Tibial nerve (tissue), 4 donors: ENCODE results near the gene SLU7. TPM values are rescaled to one million over a fixed set of nuclear protein-coding genes. Genes with fewer than 3 reads are reported as not detected.
A peak's percentile ranks its signal among the peaks of the same experiment; 100 is the strongest.

Experiments used
- DNase-seq, 2 donors: peaks; one replicate each; pipeline ENCODE4 v3.0.0-alpha.2; 2019; ENCODE audit warnings: low spot score in 2 of 2
- H3K27ac ChIP-seq, 4 donors: fragments of 200-600 bp; sonication (generic) in 3 of 4; one replicate each; pipeline ENCODE4 v1.5.1; 2017 to 2019; ENCODE audit warnings: mild to moderate bottlenecking in 1 of 4
- H3K27me3 ChIP-seq, 2 donors: fragments of 200-600 bp; sonication (generic) in 1 of 2; one replicate each; pipeline versions ENCODE4 v1.5.1 to v1.6.0; 2017 to 2019
- H3K36me3 ChIP-seq, 3 donors: fragments of 200-600 bp; sonication (generic); one replicate each; pipeline ENCODE4 v1.5.1; 2018 to 2019
- H3K4me1 ChIP-seq, 4 donors: fragments of 200-600 bp; sonication (generic) in 3 of 4; one replicate each; pipeline ENCODE4 v1.5.1; 2017 to 2019
- H3K4me3 ChIP-seq, 4 donors: fragments of 200-600 bp; sonication (generic) in 3 of 4; one replicate each; pipeline ENCODE4 v1.5.1; 2017 to 2019; ENCODE audit warnings: mild to moderate bottlenecking in 1 of 4, moderate library complexity in 1 of 4
- H3K9me3 ChIP-seq, 4 donors: fragments of 200-600 bp; sonication (generic) in 3 of 4; one replicate each; pipeline ENCODE4 v1.5.1; 2017 to 2019
- CTCF ChIP-seq, 5 experiments: fragments of 200-600 bp in 3 of 5; fragments of 450-650 bp in 2 of 5; sonication (generic) in 3 of 5; IDR thresholded peaks; one replicate each; pipeline ENCODE4 v1.5.1; 2016 to 2019; ENCODE audit warnings: antibody characterized with exemption in 5 of 5, mild to moderate bottlenecking in 3 of 5, moderate library complexity in 2 of 5
- EP300 ChIP-seq, 2 donors: sonication (generic); formaldehyde crosslinking; IDR thresholded peaks; one replicate each; pipeline ENCODE4 v1.6.1; 2017; ENCODE audit warnings: antibody characterized with exemption in 2 of 2, mild to moderate bottlenecking in 1 of 2
- POLR2A ChIP-seq, 2 donors: fragments of 450-650 bp; IDR thresholded peaks; one replicate each; pipeline ENCODE4 v1.6.1; 2017; ENCODE audit warnings: antibody characterized with exemption in 2 of 2, mild to moderate bottlenecking in 2 of 2, moderate library complexity in 2 of 2
- WGBS, 2 donors: methylation state at CpG; one replicate each; pipeline ENCODE4 v1.1.5; 2018; 5-methylcytosine and 5-hydroxymethylcytosine counted together
- total RNA-seq, 4 donors: library from RNA; depleted of rRNA; stranded (reverse); fragments of >200 nt; gene quantifications; one replicate each; pipeline ENCODE4 v1.1.0, GENCODE V29; 2016

The SLU7 gene
- total RNA-seq, 4 donors from 2014 or later = 68.2 to 76.8 (median 71.1) TPM

- peak overlapping the region; percentile 57 to 94 (median 76) for H3K4me3 ChIP-seq
- no peaks in the 10 kb centered on the region for H3K27me3 ChIP-seq
- 25 to 27% methylated on average over 4 of the region's 4 CpGs for WGBS, 2 donors
- peaks cover 0 to 54% (median 10%) of the 10 kb centered on the region in 3 donors for H3K36me3 ChIP-seq
- H3K27ac ChIP-seq = peak overlapping the region in 2 of 4 donors; percentile 82 to 85
- TF ChIP-seq EP300 (IDR thresholded peaks at IDR 0.05) = no peak
- no peak for TF ChIP-seq POLR2A (IDR thresholded peaks at IDR 0.05)
- TF ChIP-seq CTCF (IDR thresholded peaks at IDR 0.05) = no peak
- H3K4me1 ChIP-seq = peaks cover 0 to 34% (median 4%) of the 10 kb centered on the region in 4 donors
- H3K9me3 ChIP-seq = no peaks in the 10 kb centered on the region
- no peak for DNase-seq
Measured at GRCh38 chr5:160398806-160399205, 20.1 kb downstream of the SLU7 start.

- H3K27ac ChIP-seq = no peak overlapping the region
- no peak for DNase-seq
- whole genome bisulfite sequencing, 2 donors = 98% methylated on average over 1 of the region's 1 CpG
- peaks cover 0 to 43% (median 0%) of the 10 kb centered on the region in 3 donors for H3K36me3 ChIP-seq
- peaks cover 0 to 38% (median 4%) of the 10 kb centered on the region in 4 donors for H3K4me1 ChIP-seq
- H3K27me3 ChIP-seq = no peaks in the 10 kb centered on the region
- H3K9me3 ChIP-seq = no peaks in the 10 kb centered on the region
- no peak overlapping the region for H3K4me3 ChIP-seq
- TF ChIP-seq EP300 (IDR thresholded peaks at IDR 0.05) (no peak), POLR2A (IDR thresholded peaks at IDR 0.05) (no peak), CTCF (IDR thresholded peaks at IDR 0.05) (no peak)
Measured at GRCh38 chr5:160397492-160397891, 21.4 kb downstream of the SLU7 start.

GRCh38 chr5:160395111-160395510, 23.8 kb downstream of the SLU7 start:
- WGBS, 2 donors = 92 to 93% methylated on average over 7 of the region's 7 CpGs
- TF ChIP-seq POLR2A (IDR thresholded peaks at IDR 0.05) (no peak), CTCF (IDR thresholded peaks at IDR 0.05) (no peak)
- peaks cover 0 to 35% (median 0%) of the 10 kb centered on the region in 3 donors for H3K36me3 ChIP-seq
- no peak for DNase-seq
- peaks cover 0 to 31% (median 4%) of the 10 kb centered on the region in 4 donors for H3K4me1 ChIP-seq
- no peaks in the 10 kb centered on the region for H3K9me3 ChIP-seq
- H3K4me3 ChIP-seq = no peak overlapping the region
- no peak overlapping the region for H3K27ac ChIP-seq
- H3K27me3 ChIP-seq = no peaks in the 10 kb centered on the region

GRCh38 chr5:160390787-160391696, 27.8 kb downstream of the SLU7 start:
- H3K4me3 ChIP-seq = no peak overlapping the region
- DNase-seq = no peak
- no peak overlapping the region for H3K27ac ChIP-seq
- peak in 4 of 5 experiments; percentile 23 to 47 (median 27) for TF ChIP-seq CTCF (IDR thresholded peaks at IDR 0.05)
- TF ChIP-seq POLR2A (IDR thresholded peaks at IDR 0.05) = no peak
- peaks cover 0 to 8% (median 0%) of the 10 kb centered on the region in 4 donors for H3K4me1 ChIP-seq
- peaks cover 0 to 28% (median 7%) of the 10 kb centered on the region in 4 donors for H3K9me3 ChIP-seq
- peaks cover 0 to 36% (median 0%) of the 10 kb centered on the region in 3 donors for H3K36me3 ChIP-seq
- H3K27me3 ChIP-seq = no peaks in the 10 kb centered on the region
- 75 to 80% methylated on average over 8 of the region's 8 CpGs for WGBS, 2 donors

- H3K36me3 ChIP-seq = peaks cover 0 to 12% (median 0%) of the 10 kb centered on the region in 3 donors
- no peaks in the 10 kb centered on the region for H3K4me1 ChIP-seq
- TF ChIP-seq POLR2A (IDR thresholded peaks at IDR 0.05) (no peak), CTCF (IDR thresholded peaks at IDR 0.05) (no peak), EP300 (IDR thresholded peaks at IDR 0.05) (no peak)
- WGBS, 2 donors = 86 to 88% methylated on average over 1 of the region's 1 CpG
- no peak overlapping the region for H3K27ac ChIP-seq
- no peak overlapping the region for H3K4me3 ChIP-seq
- no peaks in the 10 kb centered on the region for H3K27me3 ChIP-seq
- no peak for DNase-seq
- peaks cover 0 to 38% (median 7%) of the 10 kb centered on the region in 4 donors for H3K9me3 ChIP-seq
Measured at GRCh38 chr5:160387445-160387844, 31.4 kb downstream of the SLU7 start.
